Endothelial cell of umbilical vein (primary cell): Measurements from ENCODE around the gene LINC00632. TPM values are rescaled to one million over a fixed set of nuclear protein-coding genes. Genes with fewer than 3 reads are reported as not detected.

Experiments used
- BruUV-seq: library from RNA; stranded (reverse); fragments of 400-500 nt; replicated peaks from 2 replicates; lab custom pipeline; 2021; lab: Mats Ljungman, UMichigan
- CTCF ChIA-PET: fragments of 300-600, 350-600 bp; sonication (Branson Sonifier 250); formaldehyde crosslinking; loops from one replicate; lab custom pipeline; 2021; ENCODE audit warnings: antibody characterized with exemption, inconsistent platforms; lab: Charles Lee
- POLR2A ChIA-PET: fragments of 300-600, 350-600 bp; sonication (Branson Sonifier 250); formaldehyde crosslinking; loops from one replicate; lab custom pipeline; 2021; ENCODE audit warnings: antibody characterized with exemption, inconsistent platforms; lab: Charles Lee
- DNase-seq: peaks from one replicate; pipeline ENCODE4 v3.0.0-alpha.2; 2011; ENCODE audit warnings: low read depth, low spot score
- FAIRE-seq: peaks from 2 replicates; lab custom pipeline; 2011; peaks lifted over from hg19 to GRCh38; lab: Jason Lieb, UNC
- H2AFZ ChIP-seq: 2 replicates; pipeline ENCODE4 v1.6.0; 2012; ENCODE audit warnings: low read depth, low read length, control low read depth, inconsistent platforms
- H3K27ac ChIP-seq: 2 replicates; pipeline ENCODE4 v1.5.1; 2011; ENCODE audit warnings: low read depth, mild to moderate bottlenecking, control low read depth, low read length, moderate library complexity; ENCODE audit not compliant: insufficient read depth
- H3K27me3 ChIP-seq, 2 experiments: 2 replicates each; pipeline versions ENCODE4 v1.6.0 to v1.6.1; 2011; ENCODE audit warnings: low read length in 2 of 2, mixed read lengths in 1 of 2; ENCODE audit not compliant: control insufficient read depth in 2 of 2, insufficient read depth in 2 of 2
- H3K36me3 ChIP-seq, 2 experiments: 2 replicates in 1 of 2; 3 replicates in 1 of 2; pipeline ENCODE4 v1.5.1; 2011; ENCODE audit warnings: low read length in 2 of 2, mild to moderate bottlenecking in 1 of 2, moderate library complexity in 1 of 2; ENCODE audit not compliant: control insufficient read depth in 2 of 2, insufficient read depth in 2 of 2; ENCODE audit errors: extremely low read depth in 1 of 2
- H3K4me1 ChIP-seq: 3 replicates; pipeline ENCODE4 v1.5.1; 2011; ENCODE audit warnings: mild to moderate bottlenecking, low read length; ENCODE audit not compliant: control insufficient read depth, insufficient read depth; ENCODE audit errors: extremely low read depth
- H3K4me2 ChIP-seq: 2 replicates; pipeline ENCODE4 v1.6.1; 2011; ENCODE audit warnings: low read length, control low read depth, mixed read lengths; ENCODE audit not compliant: insufficient read depth
- H3K4me3 ChIP-seq, 3 experiments: fragments of 200-600 bp in 1 of 3; sonication (generic), shearing (Covaris generic) in 1 of 3; replicated peaks in 1 of 3; 2 replicates each; pipeline ENCODE4 v1.5.1; 2011 to 2016; ENCODE audit warnings: control low read depth in 3 of 3, low read length in 3 of 3, mild to moderate bottlenecking in 2 of 3, inconsistent platforms in 1 of 3, low read depth in 1 of 3, moderate library complexity in 1 of 3; ENCODE audit not compliant: insufficient read depth in 1 of 3
- H3K79me2 ChIP-seq: 2 replicates; pipeline ENCODE4 v1.6.0; 2012; ENCODE audit warnings: low read length, inconsistent platforms; ENCODE audit not compliant: control insufficient read depth, insufficient read depth
- H3K9ac ChIP-seq: replicated peaks from 2 replicates; pipeline ENCODE3; 2011; ENCODE audit warnings: low read length, control low read depth; ENCODE audit not compliant: insufficient read depth; ENCODE audit errors: extremely low read depth
- H3K9me1 ChIP-seq: replicated peaks from 3 replicates; pipeline ENCODE4 v1.6.0; 2011; ENCODE audit warnings: mild to moderate bottlenecking, low read length; ENCODE audit not compliant: control insufficient read depth, insufficient read depth; ENCODE audit errors: extremely low read depth
- H3K9me3 ChIP-seq: replicated peaks from 2 replicates; pipeline ENCODE4 v1.5.1; 2012; ENCODE audit warnings: low read length, inconsistent platforms; ENCODE audit not compliant: control insufficient read depth, insufficient read depth
- H4K20me1 ChIP-seq: replicated peaks from 2 replicates; pipeline ENCODE3; 2011; ENCODE audit warnings: mild to moderate bottlenecking, low read length; ENCODE audit not compliant: control insufficient read depth, insufficient read depth; ENCODE audit errors: extremely low read depth
- CTCF ChIP-seq, 2 donors: IDR thresholded peaks; 1 replicate in 1 of 2; 2 replicates in 1 of 2; pipeline ENCODE4 v1.5.1; 2011; ENCODE audit warnings: low read length in 2 of 2, mild to moderate bottlenecking in 2 of 2, moderate library complexity in 2 of 2, control low read depth in 1 of 2, inconsistent platforms in 1 of 2, low read depth in 1 of 2; ENCODE audit not compliant: insufficient read depth in 1 of 2; ENCODE audit errors: extremely low read depth in 1 of 2
- EZH2 ChIP-seq: IDR thresholded peaks from 2 replicates; pipeline ENCODE4 v1.6.1; 2012; ENCODE audit warnings: borderline replicate concordance, low read depth, mild to moderate bottlenecking, moderate library complexity, low read length, inconsistent platforms; ENCODE audit not compliant: severe bottlenecking
- FOS ChIP-seq: IDR thresholded peaks from 2 replicates; pipeline ENCODE4 v1.6.1; 2011; ENCODE audit warnings: mild to moderate bottlenecking, low read length, moderate library complexity, borderline replicate concordance; ENCODE audit not compliant: insufficient read depth
- GATA2 ChIP-seq: IDR thresholded peaks from 2 replicates; pipeline ENCODE4 v1.7.0; 2011; ENCODE audit warnings: low read depth, mild to moderate bottlenecking, moderate library complexity, mixed read lengths, low read length; ENCODE audit not compliant: insufficient read length, insufficient read depth
- JUN ChIP-seq: IDR thresholded peaks from 2 replicates; pipeline ENCODE4 v1.6.1; 2011; ENCODE audit warnings: borderline replicate concordance, low read depth; ENCODE audit not compliant: insufficient read length, insufficient read depth
- MAX ChIP-seq: IDR thresholded peaks from 2 replicates; pipeline ENCODE4 v1.6.1; 2011; ENCODE audit not compliant: insufficient read depth, insufficient read length
- MYC ChIP-seq: IDR thresholded peaks from one replicate; pipeline ENCODE4 v1.6.1; 2011; ENCODE audit warnings: mild to moderate bottlenecking, low read depth, low read length
- POLR2A ChIP-seq: IDR thresholded peaks from 2 replicates; pipeline ENCODE4 v1.6.1; 2012; ENCODE audit warnings: low read depth, mild to moderate bottlenecking, control low read depth, low read length
- POLR2AphosphoS5 ChIP-seq: IDR thresholded peaks from 2 replicates; pipeline ENCODE4 v1.6.1; 2012; ENCODE audit warnings: low read depth, mild to moderate bottlenecking, control low read depth, low read length, moderate library complexity; ENCODE audit not compliant: insufficient read depth
- dilution Hi-C: fragments of 300-500 bp; cut with MboI; formaldehyde crosslinking; loops from one replicate; pipeline ENCODE4 v1.15.0; 2019; ENCODE audit warnings: low sequenced_read_pairs; ENCODE audit not compliant: extremely low pct_ligation_motif_present
- intact Hi-C: fragments of 100-400 bp; cut with micrococcal nuclease; formaldehyde crosslinking; loops from one replicate; pipeline ENCODE4 v1.10.0; 2022
- polyA plus RNA-seq, 4 experiments: library from polyadenylated mRNA; depleted of rRNA in 3 of 4; stranded (reverse) in 3 of 4; unstranded in 1 of 4; fragments of >200 nt; gene quantifications; 2 replicates each; pipeline versions ENCODE4 v1.2.1 to v1.2.3, GENCODE V29; 2011 to 2012; ENCODE audit warnings: missing spikeins in 1 of 4
- total RNA-seq: library from RNA; stranded (reverse); gene quantifications from 2 replicates; pipeline ENCODE4 v1.2.3, GENCODE V29; 2021

Gene LINC00632
- total and polyA plus RNA-seq, 2 donors (not counting 3 experiments of a cell fraction or from before 2014, with no cell fraction given), result 4.8 to 12.7 TPM

GRCh38 chrX:140723121-140723715 is 13.7 kb downstream of the LINC00632 start:
- CTCF ChIA-PET, result no interaction called here

More at GRCh38 chrX:140723121-140723715, 13.7 kb downstream of the LINC00632 start:
- no peak for TF ChIP-seq FOS
- no peak for TF ChIP-seq POLR2AphosphoS5
- no peak for TF ChIP-seq GATA2
- TF ChIP-seq POLR2A, result no peak
- no peak for TF ChIP-seq MYC
- TF ChIP-seq MAX, result no peak
- TF ChIP-seq JUN, result no peak
- no peak for TF ChIP-seq CTCF (IDR thresholded peaks at IDR 0.05; ENCODE audit: extremely low read depth in 1 of 2, insufficient read depth in 1 of 2, low read depth in 1 of 2, low read length in 2 of 2)
- no peak for TF ChIP-seq EZH2
- H3K9ac ChIP-seq, result no peak overlapping the region
- no peaks in the 10 kb centered on the region for H3K79me2 ChIP-seq
- H3K4me3 ChIP-seq, result no peak overlapping the region
- no peak overlapping the region for H3K4me2 ChIP-seq
- BruUV-seq, result no TSS peak
- H3K27me3 ChIP-seq, result no peaks in the 10 kb centered on the region
- H3K4me1 ChIP-seq, result no peaks in the 10 kb centered on the region
- no peaks in the 10 kb centered on the region for H3K36me3 ChIP-seq
- intact Hi-C loops, result no loop called here
- no peak overlapping the region for H2AFZ ChIP-seq
- DNase-seq (no peak), FAIRE-seq (no peak)
- no peaks in the 10 kb centered on the region for H3K9me1 ChIP-seq
- POLR2A ChIA-PET, result no interaction called here
- no peaks in the 10 kb centered on the region for H4K20me1 ChIP-seq
- H3K27ac ChIP-seq, result no peak overlapping the region
- H3K9me3 ChIP-seq, result no peaks in the 10 kb centered on the region
- dilution Hi-C loops, result no loop called here
